Activated B cell treated with CpG ODN at 0.5 μM for 24 hours (primary cell): Measurements from ENCODE around the gene TMEM108. TPM values are rescaled to one million over a fixed set of nuclear protein-coding genes. Genes with fewer than 3 reads are reported as not detected.

Experiments
- ATAC-seq: fragments of 200-7000 bp; cut with Tn5 transposase; one replicate; pipeline ENCODE4 v1.10.0; 2021; ENCODE audit warnings: low read depth, mild to moderate bottlenecking, moderate library complexity
- CTCF ChIA-PET: fragments of 350-600 bp; sonication (Branson Sonifier 250); formaldehyde crosslinking; loops from one replicate; lab custom pipeline; 2021; ENCODE audit warnings: antibody characterized with exemption; lab: Charles Lee
- POLR2A ChIA-PET: fragments of 350-600 bp; sonication (Branson Sonifier 250); formaldehyde crosslinking; loops from one replicate; lab custom pipeline; 2021; ENCODE audit warnings: antibody characterized with exemption; lab: Charles Lee
- DNase-seq: peaks from one replicate; pipeline ENCODE4 v3.0.0; 2022
- H3K27ac Mint-ChIP-seq: one replicate; pipeline ENCODE4 v1.8.0; 2020; ENCODE audit warnings: mixed read lengths
- H3K27me3 Mint-ChIP-seq: one replicate; pipeline ENCODE4 v1.8.0; 2021; ENCODE audit warnings: mixed read lengths
- H3K36me3 Mint-ChIP-seq: one replicate; pipeline ENCODE4 v1.8.0; 2021; ENCODE audit warnings: low read depth, mixed read lengths
- H3K4me1 Mint-ChIP-seq: one replicate; pipeline ENCODE4 v1.8.0; 2021; ENCODE audit warnings: mixed read lengths
- H3K4me3 Mint-ChIP-seq: one replicate; pipeline ENCODE4 v1.8.0; 2020; ENCODE audit warnings: mild to moderate bottlenecking, mixed read lengths
- H3K9me3 Mint-ChIP-seq: one replicate; pipeline ENCODE4 v1.8.0; 2020; ENCODE audit warnings: mixed read lengths
- CTCF ChIP-seq: fragments of 200-600 bp; IDR thresholded peaks from one replicate; pipeline ENCODE4 v1.8.0; 2022; ENCODE audit warnings: antibody characterized with exemption, mild to moderate bottlenecking
- intact Hi-C: fragments of 100-400 bp; cut with micrococcal nuclease; formaldehyde crosslinking; loops from one replicate; pipeline ENCODE4 v1.15.1; 2024
- total RNA-seq: library from RNA; stranded (reverse); gene quantifications from 2 replicates; pipeline ENCODE4 v1.2.3, GENCODE V29; 2022

TMEM108 gene
- total RNA-seq, 1 donor from 2014 or later: not detected

- Mint-ChIP-seq H3K36me3 (no peaks in the 10 kb centered on the region), H3K27me3 (peaks cover 9% of the 10 kb centered on the region), H3K4me1 (no peaks in the 10 kb centered on the region), H3K27ac (no peak overlapping the region), H3K4me3 (no peak overlapping the region), H3K9me3 (no peaks in the 10 kb centered on the region)
- no peak for DNase-seq
- intact Hi-C loops: no loop called here
- no peak for TF ChIP-seq CTCF
- ChIA-PET POLR2A (no interaction called here), CTCF (no interaction called here)
- ATAC-seq: no peak
Measured at GRCh38 chr3:133162670-133163305, 124.6 kb downstream of the TMEM108 start.

- CTCF ChIA-PET: no interaction called here
- no peaks in the 10 kb centered on the region for H3K9me3 Mint-ChIP-seq
- H3K36me3 Mint-ChIP-seq: no peaks in the 10 kb centered on the region
- ATAC-seq (no peak), DNase-seq (no peak)
- TF ChIP-seq CTCF: no peak
- POLR2A ChIA-PET: no interaction called here
- no peak overlapping the region for H3K4me3 Mint-ChIP-seq
- peaks cover 10% of the 10 kb centered on the region for H3K27me3 Mint-ChIP-seq
- H3K4me1 Mint-ChIP-seq: no peaks in the 10 kb centered on the region
- H3K27ac Mint-ChIP-seq: no peak overlapping the region
- intact Hi-C loops: no loop called here
Measured at GRCh38 chr3:133167340-133168024, 129.3 kb downstream of the TMEM108 start.

GRCh38 chr3:133168025-133168401, 129.8 kb downstream of the TMEM108 start:
- H3K27me3 Mint-ChIP-seq: peaks cover 13% of the 10 kb centered on the region
- no peaks in the 10 kb centered on the region for H3K9me3 Mint-ChIP-seq
- no peak for ATAC-seq
- POLR2A ChIA-PET: no interaction called here
- CTCF ChIA-PET: no interaction called here
- H3K4me1 Mint-ChIP-seq: no peaks in the 10 kb centered on the region
- H3K4me3 Mint-ChIP-seq: no peak overlapping the region
- H3K27ac Mint-ChIP-seq: no peak overlapping the region
- no peak for DNase-seq
- TF ChIP-seq CTCF: no peak
- H3K36me3 Mint-ChIP-seq: no peaks in the 10 kb centered on the region
- intact Hi-C loops: no loop called here

GRCh38 chr3:133169331-133170068, 131.3 kb downstream of the TMEM108 start:
- Mint-ChIP-seq H3K9me3 (no peaks in the 10 kb centered on the region), H3K36me3 (no peaks in the 10 kb centered on the region), H3K4me3 (no peak overlapping the region), H3K4me1 (no peaks in the 10 kb centered on the region), H3K27me3 (peaks cover 10% of the 10 kb centered on the region), H3K27ac (no peak overlapping the region)
- intact Hi-C loops: no loop called here
- no peak for DNase-seq
- POLR2A ChIA-PET: no interaction called here
- TF ChIP-seq CTCF: no peak
- no peak for ATAC-seq
- CTCF ChIA-PET: no interaction called here

GRCh38 chr3:133171831-133172230, 133.6 kb downstream of the TMEM108 start:
- ATAC-seq (no peak), DNase-seq (no peak)
- intact Hi-C loops: no loop called here
- CTCF ChIA-PET: no interaction called here
- no peak overlapping the region for H3K4me3 Mint-ChIP-seq
- H3K9me3 Mint-ChIP-seq: peaks cover 5% of the 10 kb centered on the region
- POLR2A ChIA-PET: no interaction called here
- no peak for TF ChIP-seq CTCF
- H3K27me3 Mint-ChIP-seq: peaks cover 9% of the 10 kb centered on the region
- H3K27ac Mint-ChIP-seq: no peak overlapping the region
- no peaks in the 10 kb centered on the region for H3K36me3 Mint-ChIP-seq
- no peaks in the 10 kb centered on the region for H3K4me1 Mint-ChIP-seq
